ENCODE data around the gene SNED1.

SNED1 gene

DNA sequence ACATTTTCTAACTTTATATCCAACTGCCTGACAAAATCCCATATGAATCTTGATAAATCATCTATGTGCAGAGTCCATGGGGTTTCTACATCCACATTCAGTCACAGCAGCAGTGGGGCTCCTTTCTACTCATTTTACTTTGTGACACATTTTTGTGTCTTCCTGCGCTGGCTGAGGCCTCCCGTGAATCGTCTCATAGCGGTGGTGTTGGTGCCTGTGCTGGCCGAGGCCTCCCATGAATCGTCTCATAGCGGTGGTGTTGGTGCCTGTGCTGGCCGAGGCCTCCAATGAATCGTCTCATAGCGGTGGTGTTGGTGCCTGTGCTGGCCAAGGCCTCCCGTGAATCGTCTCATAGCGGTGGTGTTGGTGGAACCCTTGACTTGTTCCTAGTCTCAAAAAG, 17.0 kb downstream of the SNED1 start:
- Histone ChIP-seq H2AFZ (ENCODE audit: low read depth) (no peak overlapping the region), H3K36me3 (ENCODE audit: insufficient read depth) (no peaks in the 10 kb centered on the region), H4K20me1 (ENCODE audit: insufficient read depth) (no peaks in the 10 kb centered on the region), H3K27me3 (ENCODE audit: insufficient read depth, low read depth) (peaks cover 20% of the 10 kb centered on the region; the same call in 1 of the 2 replicates), H3K4me3 (IDR thresholded peaks at IDR 0.05; ENCODE audit: insufficient read depth, low read depth, low read length) (no peak overlapping the region), H3K27ac (no peak overlapping the region), H3K9ac (no peak overlapping the region), H3K4me1 (ENCODE audit: low read depth, poor library complexity, severe bottlenecking) (no peaks in the 10 kb centered on the region), H3K79me2 (ENCODE audit: insufficient read depth, low read depth) (no peaks in the 10 kb centered on the region), H3K4me2 (no peak overlapping the region)
- no peak for TF ChIP-seq CTCF (conservative IDR thresholded peaks at IDR 0.05; ENCODE audit: low read depth, low read length)

GRCh38 chr2:241017228-241017940, 19.0 kb downstream of the SNED1 start:
- Histone ChIP-seq H3K36me3 (ENCODE audit: insufficient read depth) (no peaks in the 10 kb centered on the region), H3K79me2 (ENCODE audit: insufficient read depth, low read depth) (no peaks in the 10 kb centered on the region), H4K20me1 (ENCODE audit: insufficient read depth) (no peaks in the 10 kb centered on the region), H3K4me3 (IDR thresholded peaks at IDR 0.05; ENCODE audit: insufficient read depth, low read depth, low read length) (no peak overlapping the region), H3K4me2 (no peak overlapping the region), H3K9ac (no peak overlapping the region), H3K27me3 (ENCODE audit: insufficient read depth, low read depth) (peaks cover 13% of the 10 kb centered on the region; the same call in 1 of the 2 replicates), H3K27ac (no peak overlapping the region), H3K4me1 (ENCODE audit: low read depth, poor library complexity, severe bottlenecking) (no peaks in the 10 kb centered on the region), H2AFZ (ENCODE audit: low read depth) (no peak overlapping the region)
- TF ChIP-seq CTCF (conservative IDR thresholded peaks at IDR 0.05; ENCODE audit: low read depth, low read length) = no peak

- H3K4me3 ChIP-seq (IDR thresholded peaks at IDR 0.05; ENCODE audit: insufficient read depth, low read depth, low read length) = no peak overlapping the region
- H3K79me2 ChIP-seq (ENCODE audit: insufficient read depth, low read depth) = no peaks in the 10 kb centered on the region
- H4K20me1 ChIP-seq (ENCODE audit: insufficient read depth) = no peaks in the 10 kb centered on the region
- H3K27ac ChIP-seq = no peak overlapping the region
- H3K4me2 ChIP-seq = no peak overlapping the region
- H3K4me1 ChIP-seq (ENCODE audit: low read depth, poor library complexity, severe bottlenecking) = no peaks in the 10 kb centered on the region
- TF ChIP-seq CTCF (conservative IDR thresholded peaks at IDR 0.05; ENCODE audit: low read depth, low read length) = no peak
- H3K9ac ChIP-seq = no peak overlapping the region
- no peaks in the 10 kb centered on the region for H3K36me3 ChIP-seq (ENCODE audit: insufficient read depth)
- H2AFZ ChIP-seq (ENCODE audit: low read depth) = no peak overlapping the region
- peaks cover 14% of the 10 kb centered on the region; the same call in 1 of the 2 replicates for H3K27me3 ChIP-seq (ENCODE audit: insufficient read depth, low read depth)
Measured at GRCh38 chr2:241018051-241018891, 19.9 kb downstream of the SNED1 start.

- TF ChIP-seq CTCF (conservative IDR thresholded peaks at IDR 0.05; ENCODE audit: low read depth, low read length) = no peak
- H3K36me3 ChIP-seq (ENCODE audit: insufficient read depth) = no peaks in the 10 kb centered on the region
- H3K4me1 ChIP-seq (ENCODE audit: low read depth, poor library complexity, severe bottlenecking) = no peaks in the 10 kb centered on the region
Measured at GRCh38 chr2:241019441-241020139, 21.2 kb downstream of the SNED1 start.

More at GRCh38 chr2:241019441-241020139, 21.2 kb downstream of the SNED1 start:
- Histone ChIP-seq H3K4me2 (no peak overlapping the region), H3K9ac (no peak overlapping the region), H4K20me1 (ENCODE audit: insufficient read depth) (no peaks in the 10 kb centered on the region), H3K27ac (no peak overlapping the region), H3K79me2 (ENCODE audit: insufficient read depth, low read depth) (no peaks in the 10 kb centered on the region), H2AFZ (ENCODE audit: low read depth) (no peak overlapping the region), H3K4me3 (IDR thresholded peaks at IDR 0.05; ENCODE audit: insufficient read depth, low read depth, low read length) (no peak overlapping the region), H3K27me3 (ENCODE audit: insufficient read depth, low read depth) (peaks cover 12% of the 10 kb centered on the region; the same call in 1 of the 2 replicates)
